COR-L47 (cell line): Measurements from ENCODE around the gene KCNJ6.

Experiments used
- DNase-seq: peaks from one replicate; lab custom pipeline; 2025; lab: John Stamatoyannopoulos, UW

Gene KCNJ6

DNA sequence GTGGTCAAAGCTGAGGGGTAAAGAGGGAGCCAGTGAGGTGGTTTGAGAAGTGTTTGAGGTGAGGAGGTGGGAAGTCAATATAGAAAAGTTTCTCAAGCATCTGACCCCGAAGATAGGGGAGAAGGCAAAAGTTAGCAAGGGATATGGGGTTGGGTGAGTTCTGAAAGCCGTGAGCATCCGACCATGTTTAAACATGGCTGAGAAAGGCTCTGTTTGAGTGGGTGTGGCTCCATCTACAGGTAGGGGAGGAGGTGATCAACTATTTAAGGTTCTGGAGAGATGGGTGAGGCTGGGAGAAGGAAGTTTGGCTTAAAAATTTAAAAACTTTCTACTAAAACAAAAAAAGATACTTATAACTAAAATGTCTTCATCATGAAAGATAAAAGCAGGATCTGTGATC, 273.8 kb downstream of the KCNJ6 start:
- peak; percentile 17 for DNase-seq

DNA sequence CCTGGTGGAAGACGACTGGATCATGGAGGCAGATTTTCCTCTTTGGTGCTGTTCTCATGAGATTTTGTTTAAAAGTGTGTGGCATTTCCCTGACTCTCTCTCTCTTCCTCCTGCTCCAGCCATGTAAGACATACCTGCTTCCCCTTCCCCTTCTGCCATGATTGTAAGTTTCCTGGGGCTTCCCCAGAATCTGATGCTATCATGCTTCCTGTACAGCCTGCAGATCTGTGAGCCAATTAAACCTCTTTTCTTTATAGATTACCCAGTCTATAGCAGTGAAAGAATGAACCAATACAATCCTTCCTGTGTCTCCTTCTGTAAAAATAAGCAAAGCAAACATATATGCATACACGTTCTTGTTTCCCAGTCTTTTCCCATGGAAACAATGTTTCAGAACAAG, 276.5 kb downstream of the KCNJ6 start:
- DNase-seq = no peak

DNA sequence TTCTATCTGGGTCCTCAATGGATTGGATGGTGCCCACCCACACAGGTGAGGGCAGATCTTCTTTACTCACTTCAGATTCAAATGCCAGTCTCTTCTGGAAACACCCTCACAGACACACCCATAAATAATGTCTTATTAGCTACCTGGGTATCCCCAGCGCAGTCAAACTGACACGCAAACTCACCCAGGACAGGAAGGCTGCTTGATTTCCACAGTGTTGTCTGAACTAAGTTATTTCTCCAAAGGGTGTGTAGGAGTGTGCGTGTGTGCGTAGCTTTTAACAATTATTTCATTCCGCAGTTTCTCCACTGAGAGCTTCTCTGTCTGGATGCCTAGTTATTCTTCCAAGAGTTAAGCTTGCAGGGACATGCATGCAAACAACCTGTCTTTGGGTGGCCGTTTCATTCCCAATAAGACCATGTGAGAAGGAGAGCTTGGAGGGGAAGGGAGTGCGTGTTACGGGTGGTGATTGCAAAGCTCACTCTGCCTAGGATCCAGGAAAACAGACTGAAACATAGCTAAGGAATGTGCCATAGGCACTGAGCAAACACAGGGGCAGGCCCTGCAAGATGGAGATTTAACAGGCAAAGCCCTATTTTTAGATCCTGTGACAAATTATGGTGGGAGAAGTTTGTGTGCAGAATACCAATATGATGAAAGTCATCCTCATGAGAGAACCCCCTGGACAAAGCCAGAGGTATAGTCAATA, 280.0 kb downstream of the KCNJ6 start:
- DNase-seq = no peak

DNA sequence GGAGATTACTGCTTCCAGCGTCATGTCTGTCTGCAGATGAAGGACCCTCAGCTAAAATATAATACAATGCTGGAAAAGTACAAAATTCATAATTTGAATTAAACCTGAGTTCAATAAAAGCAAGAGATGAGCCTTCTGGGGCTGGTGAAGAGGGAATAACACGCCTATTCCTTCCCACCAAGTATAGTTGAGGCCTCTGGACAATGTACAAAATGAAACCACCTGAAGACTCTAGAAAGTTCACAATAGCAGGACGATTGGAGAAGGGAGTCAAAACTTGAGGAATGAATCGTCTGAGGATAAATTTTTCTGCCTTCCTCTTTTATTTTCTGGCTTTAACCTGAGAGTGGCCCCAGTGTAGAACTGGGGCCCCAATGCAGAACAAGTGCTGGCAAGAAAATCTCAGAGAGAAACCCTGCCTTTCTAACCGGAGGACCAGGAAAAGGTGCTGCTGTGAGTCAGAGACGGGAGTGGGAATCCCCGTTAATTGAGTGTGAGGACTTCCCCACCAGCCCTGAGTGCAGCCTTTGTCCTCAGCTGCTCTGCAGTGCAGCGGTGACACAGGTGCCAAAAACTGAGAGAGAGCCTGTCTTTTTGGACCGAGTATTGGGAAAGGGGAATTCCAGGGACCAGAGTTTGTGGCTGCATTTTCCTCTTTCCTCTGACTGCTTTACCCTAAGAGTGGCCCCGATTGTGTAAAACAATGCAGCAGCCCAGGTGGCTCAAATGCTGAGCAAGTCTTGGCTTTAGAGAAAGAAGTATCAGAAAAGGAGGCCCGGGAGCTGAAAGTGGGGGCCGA, 284.7 kb downstream of the KCNJ6 start:
- no peak for DNase-seq

DNA sequence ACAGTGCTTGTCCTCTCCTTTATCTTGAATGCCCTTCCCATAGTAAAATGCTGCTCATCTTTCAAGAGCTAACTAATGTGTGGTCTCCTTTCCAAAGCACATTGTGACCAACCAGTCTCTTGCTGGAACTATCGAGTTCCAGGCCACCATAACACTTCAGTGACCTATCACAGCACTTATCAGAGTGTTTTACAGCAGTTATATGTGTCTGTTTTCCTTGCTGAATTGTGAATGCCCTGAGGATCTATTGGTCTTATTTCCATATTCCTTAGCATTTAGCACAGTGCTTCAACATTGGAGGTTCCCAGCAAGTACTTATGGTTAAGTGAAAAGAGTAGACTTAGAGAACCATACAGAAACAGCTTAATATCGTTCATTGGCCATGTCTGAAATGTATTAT, 285.4 kb downstream of the KCNJ6 start:
- DNase-seq = no peak

DNA sequence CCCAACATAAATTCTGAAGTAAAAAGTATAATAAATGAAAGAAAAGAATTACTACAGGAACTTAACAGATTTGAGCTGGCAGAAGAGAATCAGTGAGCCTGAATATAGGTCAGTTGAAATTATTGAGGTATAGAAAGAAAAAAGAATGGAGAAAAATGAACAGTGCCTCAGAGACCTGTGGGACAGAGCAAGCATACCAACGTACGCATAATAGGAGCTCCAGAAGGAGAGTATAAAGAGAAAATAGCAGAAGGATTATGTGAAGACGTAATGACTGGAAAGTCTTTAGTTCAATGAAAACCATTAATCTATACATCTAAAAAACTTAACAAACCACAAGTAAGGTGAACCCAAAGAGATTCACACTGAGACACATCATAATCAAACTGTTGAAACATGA, 287.9 kb downstream of the KCNJ6 start:
- DNase-seq = no peak

DNA sequence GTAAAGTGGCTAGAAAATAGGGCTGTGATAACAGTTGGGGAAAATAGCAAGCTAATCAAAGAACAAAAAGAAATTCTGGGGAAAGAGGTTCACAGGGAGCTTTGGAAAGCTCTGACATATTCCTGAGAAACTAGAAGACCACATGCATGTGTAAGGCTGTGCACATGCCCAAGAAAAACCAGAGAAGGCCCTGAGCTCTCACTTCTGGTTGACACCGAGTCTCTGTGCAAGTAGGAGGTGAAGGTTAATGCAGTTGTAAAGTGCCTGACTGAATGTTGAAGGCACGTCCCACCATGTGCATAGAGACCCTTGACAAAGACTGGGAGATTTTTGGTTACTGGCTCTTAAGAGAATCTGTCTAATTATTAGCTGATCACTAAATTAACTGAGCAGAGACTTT, 288.7 kb downstream of the KCNJ6 start:
- no peak for DNase-seq

DNA sequence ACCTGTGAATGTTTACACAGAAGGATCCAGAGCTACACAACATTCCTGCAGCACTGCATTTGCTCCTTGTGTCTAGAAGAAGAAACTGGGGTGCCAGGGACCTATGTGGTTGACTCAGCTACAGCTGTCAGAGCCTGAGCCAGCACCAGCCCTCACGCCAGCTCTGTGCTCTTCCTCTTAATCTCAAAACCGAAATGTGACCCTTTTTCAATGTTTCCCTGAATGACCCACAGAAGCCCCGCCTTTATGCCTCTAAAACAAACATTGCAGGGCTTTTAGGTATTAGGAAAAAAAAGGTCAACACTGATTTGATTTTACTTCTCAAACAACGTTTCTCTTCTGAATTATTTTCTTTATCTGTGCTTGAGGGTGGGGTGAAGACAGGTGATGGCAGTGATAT, 289.2 kb downstream of the KCNJ6 start:
- DNase-seq = no peak

DNA sequence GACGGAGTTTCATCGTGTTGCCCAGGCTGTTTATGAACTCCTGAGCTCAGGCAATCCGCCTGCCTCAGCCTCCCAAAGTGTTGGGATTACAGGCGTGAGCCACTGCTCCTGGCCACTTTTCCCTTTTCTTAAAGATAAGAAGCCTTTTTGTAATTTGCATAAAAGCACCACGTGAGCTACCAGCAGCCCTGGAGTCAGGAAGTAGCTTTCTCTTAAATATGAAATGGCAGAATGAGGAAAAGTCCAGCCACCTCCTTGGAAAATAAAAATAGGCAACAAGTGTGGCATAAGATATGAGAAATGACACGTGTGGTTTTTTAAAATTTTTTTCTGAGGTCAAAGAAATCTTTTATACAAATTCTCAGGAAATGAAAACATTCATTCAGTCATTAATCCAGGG, 289.9 kb downstream of the KCNJ6 start:
- DNase-seq = no peak

DNA sequence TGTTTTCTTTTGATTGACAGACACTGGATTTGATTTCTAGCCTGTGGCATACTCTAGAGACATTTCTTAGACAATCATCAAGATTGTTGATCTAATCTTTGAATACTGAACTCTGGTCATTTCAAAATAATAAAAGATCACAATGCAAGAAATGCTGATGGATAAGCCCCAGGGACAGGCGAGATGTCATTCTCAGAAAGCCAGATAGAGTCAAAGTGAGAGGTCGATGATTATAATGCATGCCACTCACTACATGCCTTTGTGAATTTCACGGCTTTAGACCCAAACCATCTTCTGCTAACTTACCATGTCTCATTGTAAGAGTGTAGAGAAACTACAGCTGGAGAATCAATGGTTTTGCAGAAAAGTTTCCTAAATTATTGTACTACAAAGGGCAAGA, 292.6 kb downstream of the KCNJ6 start:
- DNase-seq = no peak

DNA sequence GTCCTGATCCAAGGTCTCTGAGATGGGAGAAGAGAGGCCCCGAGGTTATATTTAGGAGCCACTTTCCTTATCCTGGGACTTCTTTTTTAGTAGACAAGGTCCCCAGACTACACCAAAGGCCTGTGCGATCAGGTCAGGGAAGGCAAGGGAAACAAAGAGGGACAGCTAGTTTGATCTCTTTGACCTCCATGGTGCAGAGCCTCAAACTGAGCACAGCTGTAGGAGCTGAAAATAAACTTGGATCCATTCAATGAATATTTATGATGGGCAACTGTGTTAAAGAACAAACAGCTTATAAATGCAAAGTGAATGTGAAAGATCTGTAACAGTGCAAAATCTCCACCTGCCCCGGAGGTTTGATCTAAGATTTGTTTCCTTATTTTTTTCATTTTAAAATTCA, 293.1 kb downstream of the KCNJ6 start:
- DNase-seq = no peak

DNA sequence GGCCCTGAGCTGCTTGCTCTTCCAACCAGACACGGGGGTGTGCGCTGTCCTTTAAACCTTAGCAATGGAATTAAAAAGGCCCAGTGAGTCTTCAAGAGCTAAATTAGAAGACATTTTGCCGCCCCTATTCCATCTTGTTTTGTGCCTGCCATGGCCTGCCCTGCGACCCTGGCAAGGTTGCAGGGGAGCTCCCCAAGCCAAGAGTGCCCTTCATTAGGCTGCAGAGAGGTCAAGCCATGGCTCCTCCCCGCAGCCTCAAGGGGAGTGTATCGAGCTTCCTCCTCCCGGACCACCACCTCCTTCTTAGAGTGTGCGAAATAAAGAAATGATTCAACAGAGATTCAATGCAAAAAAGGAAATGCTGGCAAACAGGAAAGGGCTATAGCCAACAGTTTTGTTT, 293.5 kb downstream of the KCNJ6 start:
- no peak for DNase-seq

DNA sequence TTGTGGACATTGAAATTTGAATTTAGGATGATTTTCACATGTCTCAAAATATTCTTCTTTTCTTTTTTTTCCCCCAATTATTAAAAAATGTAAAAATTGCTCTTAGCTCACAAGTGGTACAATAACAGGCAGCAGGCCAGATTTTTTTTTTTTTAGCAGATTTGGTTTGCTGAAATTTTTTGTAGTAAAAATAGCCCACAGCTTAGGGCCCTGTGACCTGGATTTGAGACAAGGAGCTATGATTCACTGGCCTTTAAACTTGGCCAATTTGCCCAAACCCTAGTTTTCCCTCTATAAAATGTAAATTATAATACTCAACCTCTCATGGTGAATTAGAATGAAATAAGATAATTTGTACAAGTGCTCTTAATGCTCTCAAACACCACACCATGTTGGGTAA, 295.9 kb downstream of the KCNJ6 start:
- DNase-seq = no peak

DNA sequence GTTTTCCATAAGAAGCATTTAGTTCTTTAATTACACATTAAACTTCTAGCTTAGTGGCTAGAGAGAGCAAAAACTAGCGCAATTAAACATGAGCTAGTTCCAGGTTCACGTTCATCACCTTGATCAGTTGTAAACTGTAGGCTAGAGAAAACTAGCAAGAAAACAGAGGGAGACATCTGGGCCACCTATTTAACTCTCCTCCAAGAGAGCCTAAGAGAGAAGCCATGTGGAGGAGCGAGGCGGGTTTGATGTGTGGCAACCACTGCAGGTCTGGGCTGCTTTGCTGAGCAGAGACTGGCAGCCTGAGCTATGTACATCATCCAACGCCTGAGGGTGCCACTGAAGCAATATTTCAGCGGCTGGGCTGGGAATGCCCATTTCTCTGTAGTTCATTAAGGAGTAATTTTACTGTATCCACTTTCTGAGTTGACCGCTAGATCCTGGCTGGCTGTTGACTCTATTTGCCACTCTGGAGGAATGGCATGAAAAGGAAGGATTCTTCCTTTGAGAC, 296.7 kb downstream of the KCNJ6 start:
- no peak for DNase-seq

DNA sequence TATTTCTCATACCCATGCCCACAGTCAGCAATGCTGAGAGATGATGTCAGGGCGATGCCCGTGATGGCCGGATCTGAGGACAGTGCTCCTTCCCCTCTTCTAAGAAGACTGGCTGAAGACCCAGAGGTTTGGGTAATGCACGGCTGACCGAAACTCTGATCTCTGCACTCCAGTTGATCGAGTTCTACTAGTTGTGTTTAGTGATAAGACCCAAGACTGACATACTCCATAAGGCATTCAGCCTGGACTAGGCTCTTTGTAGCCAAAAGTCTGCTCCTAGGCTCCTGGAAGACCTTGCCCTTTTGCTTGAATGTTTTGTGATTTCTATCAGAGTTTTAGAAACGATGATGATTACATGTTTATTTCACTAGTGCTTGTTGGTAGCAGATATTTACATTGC, 298.2 kb downstream of the KCNJ6 start:
- DNase-seq = no peak

DNA sequence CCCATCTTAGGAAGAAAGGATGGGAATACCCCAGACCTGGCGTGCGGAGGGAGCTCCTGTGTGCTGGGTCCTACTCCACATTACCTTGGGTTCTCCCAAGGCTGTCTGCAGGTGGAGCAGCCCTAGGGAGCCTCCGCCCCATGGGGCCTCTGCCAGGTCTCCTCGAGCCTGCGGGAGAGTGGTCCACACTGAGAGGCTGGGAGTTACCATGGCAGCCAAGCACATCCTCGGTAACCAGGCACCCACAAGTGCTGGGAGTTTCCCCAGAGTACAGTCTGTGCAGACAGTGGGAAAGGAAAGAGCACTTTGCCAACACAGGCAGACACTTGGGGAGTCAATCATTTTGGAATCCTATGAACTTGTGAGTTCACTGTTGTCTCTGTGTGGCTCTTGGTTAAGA, 300.3 kb downstream of the KCNJ6 start:
- DNase-seq = no peak

DNA sequence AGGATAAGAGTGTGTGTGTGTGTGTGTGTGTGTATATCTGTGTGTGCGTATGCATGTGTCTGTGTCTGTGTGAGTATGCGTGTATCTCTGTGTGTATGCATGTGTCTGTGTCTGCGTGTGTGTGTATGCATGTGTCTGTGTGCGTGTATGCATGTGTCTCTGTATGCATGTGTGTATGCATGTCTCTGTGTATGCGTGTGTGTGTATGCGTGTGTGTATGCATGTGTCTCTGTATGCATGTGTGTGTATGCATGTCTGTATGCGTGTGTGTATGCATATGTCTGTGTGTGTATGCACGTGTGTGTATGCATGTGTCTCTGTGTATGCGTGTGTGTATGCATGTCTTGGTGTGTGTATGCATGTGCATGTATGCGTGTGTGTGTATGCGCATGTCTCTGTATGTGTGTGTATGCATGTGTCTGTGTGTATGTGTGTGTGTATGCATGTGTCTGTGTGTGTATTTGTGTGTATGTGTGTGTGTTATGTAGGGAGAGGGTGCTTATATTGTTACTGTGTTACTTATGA, 301.8 kb downstream of the KCNJ6 start:
- no peak for DNase-seq

DNA sequence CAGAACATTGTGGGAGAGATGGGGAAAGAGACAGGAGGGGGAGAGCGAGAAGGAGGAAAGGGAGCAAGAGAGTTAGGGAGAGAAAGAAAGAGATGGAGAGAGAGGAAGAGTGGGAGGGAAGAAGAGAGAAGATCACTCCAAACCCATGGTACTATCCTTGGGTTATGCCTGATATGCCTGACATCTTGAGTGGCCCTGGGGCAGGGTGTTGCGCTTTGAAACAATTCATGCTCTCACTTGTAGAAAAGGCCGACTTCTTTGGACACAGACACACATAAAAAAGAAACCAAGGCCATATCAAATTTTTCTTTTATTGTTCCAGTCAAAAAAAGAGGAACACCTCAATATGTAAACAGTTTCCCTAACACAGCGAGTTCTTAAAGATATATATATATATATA, 309.2 kb downstream of the KCNJ6 start:
- no peak for DNase-seq

DNA sequence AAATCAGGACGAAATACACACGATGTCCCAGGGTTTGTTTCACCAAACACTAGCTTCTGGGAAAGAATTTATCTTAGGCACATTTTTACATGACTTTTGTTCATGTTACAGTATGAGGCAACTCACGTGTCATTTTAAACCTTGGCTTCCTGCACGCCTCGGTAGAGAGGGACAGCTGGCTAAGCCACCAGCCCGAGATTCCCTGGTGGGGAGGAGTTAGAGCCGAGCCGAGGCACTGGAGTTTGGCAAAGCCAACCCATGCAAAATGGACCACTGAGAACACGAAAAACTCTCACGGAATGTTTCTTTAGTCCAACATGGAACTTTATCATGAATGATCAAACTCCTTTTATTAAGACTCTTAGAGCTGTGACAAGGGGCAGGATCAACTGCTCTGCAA, 309.7 kb downstream of the KCNJ6 start:
- DNase-seq = no peak

DNA sequence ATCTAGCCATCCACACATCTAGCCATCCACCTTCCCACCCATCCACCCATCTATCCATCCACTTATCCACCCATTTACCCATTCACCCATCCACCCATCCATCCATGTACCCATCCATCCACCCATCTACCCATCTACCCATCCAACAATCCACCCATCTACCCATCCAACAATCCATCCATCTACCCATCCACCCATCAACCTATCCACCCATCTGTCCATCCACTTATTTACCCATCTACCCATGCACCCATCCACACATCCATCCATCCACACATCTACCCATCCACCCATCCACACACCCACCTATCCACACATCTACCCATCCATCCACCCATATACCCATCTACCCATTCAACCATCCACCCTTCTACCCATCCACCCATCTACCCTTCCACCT, 311.3 kb downstream of the KCNJ6 start:
- no peak for DNase-seq

DNA sequence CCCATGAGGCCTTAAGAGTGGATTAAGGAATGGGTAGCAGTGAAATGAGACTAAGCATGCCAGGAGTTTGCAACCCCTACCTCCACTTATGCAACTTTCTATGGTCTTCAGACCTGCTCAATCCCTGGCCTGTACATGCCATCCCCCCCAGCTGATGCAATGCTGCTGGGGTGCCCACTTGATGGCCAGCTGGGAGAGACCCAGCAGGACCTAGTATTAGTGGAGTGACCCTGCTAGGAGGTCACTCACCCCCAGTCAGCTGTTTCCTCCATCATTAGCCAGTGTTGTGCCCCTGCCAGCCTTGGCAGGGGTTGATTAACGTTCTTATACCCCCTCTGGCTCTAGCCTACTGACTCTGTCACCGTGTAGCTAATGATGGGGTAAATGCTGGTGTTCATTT, 313.1 kb downstream of the KCNJ6 start:
- no peak for DNase-seq

DNA sequence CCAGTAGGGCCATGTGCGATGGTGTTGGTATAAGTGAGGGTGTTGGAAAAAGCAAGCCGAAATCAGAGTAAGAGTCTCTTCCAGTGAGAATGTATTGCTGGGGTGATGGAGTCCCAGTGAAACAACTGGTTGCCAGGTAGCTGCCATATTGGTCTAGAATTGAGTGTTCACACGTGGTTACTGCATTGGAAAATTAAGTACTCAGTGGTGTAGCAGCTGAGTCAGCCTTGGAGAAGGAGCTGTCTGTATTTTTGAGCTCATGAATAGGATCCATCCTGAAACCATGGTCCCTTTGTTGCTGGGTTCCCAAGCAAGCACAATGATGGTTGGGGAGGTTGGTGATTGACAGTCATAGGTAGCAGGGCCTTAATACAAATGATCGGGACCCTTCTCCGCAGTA, 314.3 kb downstream of the KCNJ6 start:
- DNase-seq = no peak

DNA sequence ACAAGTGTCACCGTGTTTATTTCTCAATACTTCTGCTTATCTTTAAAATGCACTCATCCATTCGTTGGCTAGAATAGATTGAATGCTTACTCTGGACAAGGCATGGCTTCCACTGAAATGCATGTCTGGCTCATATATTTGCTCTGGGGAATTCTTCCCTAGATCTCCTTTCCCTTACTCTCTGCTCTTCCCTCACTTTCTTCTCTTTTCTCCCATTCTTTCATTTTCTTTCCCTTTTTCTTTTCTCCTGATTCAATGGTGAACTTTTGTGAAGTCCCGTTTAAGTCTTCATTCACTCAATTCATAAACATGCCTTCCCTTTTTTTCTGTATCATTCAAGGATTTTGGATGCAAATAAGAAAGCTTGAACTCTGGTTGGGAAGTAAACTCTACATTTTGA, 315.2 kb downstream of the KCNJ6 start:
- no peak for DNase-seq
